Amniotic stem cell (primary cell): ENCODE data around the gene FPR1.

Source experiments
- DNase-seq: peaks from one replicate; lab custom pipeline; 2025; lab: John Stamatoyannopoulos, UW

FPR1 gene

GRCh38 chr19:51735759-51736449 lies 15.8 kb downstream of the FPR1 start:
- no peak for DNase-seq

- no peak for DNase-seq
Measured at GRCh38 chr19:51733742-51734522, 17.7 kb downstream of the FPR1 start.

GRCh38 chr19:51729781-51730180 lies 21.9 kb downstream of the FPR1 start:
- no peak for DNase-seq

GRCh38 chr19:51727349-51727880 lies 24.3 kb downstream of the FPR1 start:
- no peak for DNase-seq

- DNase-seq = peak; percentile 9
Measured at GRCh38 chr19:51726049-51726448, 25.6 kb downstream of the FPR1 start.

GRCh38 chr19:51724543-51724942 lies 27.1 kb downstream of the FPR1 start:
- no peak for DNase-seq

GRCh38 chr19:51722492-51722891 lies 29.2 kb downstream of the FPR1 start:
- no peak for DNase-seq

GRCh38 chr19:51721905-51722304 lies 29.8 kb downstream of the FPR1 start:
- no peak for DNase-seq

GRCh38 chr19:51719251-51719988 lies 32.3 kb downstream of the FPR1 start:
- DNase-seq = no peak

GRCh38 chr19:51716925-51717324 lies 34.8 kb downstream of the FPR1 start:
- no peak for DNase-seq

- DNase-seq = no peak
Measured at GRCh38 chr19:51715850-51716249, 35.8 kb downstream of the FPR1 start.

GRCh38 chr19:51714848-51715247 lies 36.8 kb downstream of the FPR1 start:
- no peak for DNase-seq

GRCh38 chr19:51713319-51714285 lies 38.1 kb downstream of the FPR1 start:
- no peak for DNase-seq

GRCh38 chr19:51712461-51713081 lies 39.1 kb downstream of the FPR1 start:
- no peak for DNase-seq

- DNase-seq = no peak
Measured at GRCh38 chr19:51711702-51712101, 40.0 kb downstream of the FPR1 start.

GRCh38 chr19:51710163-51710562 lies 41.5 kb downstream of the FPR1 start:
- DNase-seq = no peak

- no peak for DNase-seq
Measured at GRCh38 chr19:51709575-51709974, 42.1 kb downstream of the FPR1 start.

GRCh38 chr19:51708811-51709210 lies 42.9 kb downstream of the FPR1 start:
- no peak for DNase-seq

- no peak for DNase-seq
Measured at GRCh38 chr19:51706885-51707284, 44.8 kb downstream of the FPR1 start.

- DNase-seq = no peak
Measured at GRCh38 chr19:51706296-51706695, 45.4 kb downstream of the FPR1 start.

GRCh38 chr19:51704626-51705025 lies 47.1 kb downstream of the FPR1 start:
- no peak for DNase-seq
